A549 treated with AZD9567 at 1 μM for 4 hours (cell line): ENCODE results near the gene CAPN8. TPM values are rescaled to one million over a fixed set of nuclear protein-coding genes. Genes with fewer than 3 reads are reported as not detected.

Source experiments
- total RNA-seq: library from RNA; stranded (reverse); fragments of 200-300 nt; extraction: Qiagen RNA extraction; gene quantifications from 5 replicates; pipeline ENCODE4 v1.2.3, GENCODE V29; 2022; ENCODE audit not compliant: insufficient read depth

Gene CAPN8
- 0.77 to 1.2 TPM (median 0.84 TPM) in 4 of 5 replicates, not detected in the other for total RNA-seq

DNA sequence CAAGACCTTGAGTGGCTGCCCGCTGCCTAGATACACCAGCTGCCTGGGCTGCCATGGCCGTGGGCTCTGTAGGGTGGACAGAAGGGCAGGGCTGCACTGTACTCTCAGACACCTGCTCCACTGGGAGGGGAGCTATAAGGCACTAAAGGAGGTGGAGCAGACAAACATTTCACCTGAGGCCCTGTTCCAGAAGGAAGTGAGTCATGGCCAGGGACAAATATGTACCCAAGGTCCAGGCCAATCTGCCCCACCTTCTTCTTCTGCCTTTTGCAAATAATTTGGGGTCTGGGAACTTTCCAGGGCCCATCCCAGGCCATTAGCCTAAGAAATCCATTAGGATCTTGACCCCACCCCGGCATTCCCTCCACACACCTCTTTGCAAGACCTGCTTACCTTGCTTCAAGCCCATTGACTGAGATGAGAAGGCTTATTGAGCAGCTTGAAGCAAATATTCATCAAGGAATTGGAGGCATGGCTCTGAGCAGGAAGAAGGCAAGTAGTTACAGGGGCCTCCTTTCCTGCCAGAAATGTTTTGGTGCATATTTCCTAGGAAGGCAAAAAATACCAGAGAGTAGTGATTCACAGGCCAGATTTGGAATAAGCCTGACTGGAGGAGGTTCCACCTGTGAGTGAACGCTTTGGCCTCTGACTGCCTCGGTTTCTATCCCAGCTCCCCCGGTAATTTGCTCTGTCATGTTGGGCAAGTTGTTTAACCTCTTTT, at the start of gene CAPN8:
CAPN8 (minus strand) TSS at position 110 of the 721 bp plus-strand sequence; CDS start at position 55, 55 bp downstream.

DNA sequence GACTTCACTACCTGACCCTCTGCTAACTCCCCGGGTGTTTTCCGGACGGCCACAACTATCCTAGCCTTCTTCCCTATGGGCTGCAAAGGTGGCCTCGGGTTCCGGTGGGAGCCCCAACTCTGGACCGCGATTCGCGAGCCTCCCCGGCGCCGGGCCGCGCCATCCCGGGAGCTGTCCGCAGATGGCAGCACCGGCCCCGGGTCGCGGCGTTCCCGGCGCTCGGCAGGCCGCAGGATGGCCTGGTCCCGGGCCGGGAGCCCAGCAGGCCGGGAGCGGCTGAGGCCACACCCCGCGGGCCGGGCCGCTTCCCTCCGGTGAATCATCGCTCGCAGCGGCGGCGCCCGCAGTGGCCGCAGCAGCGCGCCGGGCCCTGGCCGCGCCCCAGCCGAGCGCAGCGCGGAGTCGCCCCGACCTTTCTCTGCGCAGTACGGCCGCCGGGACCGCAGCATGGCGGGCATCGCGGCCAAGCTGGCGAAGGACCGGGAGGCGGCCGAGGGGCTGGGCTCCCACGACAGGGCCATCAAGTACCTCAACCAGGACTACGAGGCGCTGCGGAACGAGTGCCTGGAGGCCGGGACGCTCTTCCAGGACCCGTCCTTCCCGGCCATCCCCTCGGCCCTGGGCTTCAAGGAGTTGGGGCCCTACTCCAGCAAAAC, 46.8 kb upstream of the CAPN8 start, which contains the start of gene CAPN2:
CAPN2 (plus strand) TSS at position 346 of the 656 bp plus-strand sequence; CDS start at position 448, 102 bp downstream.

Other genes with a start within 250 kb of the CAPN8 start
- gene CAPN2, start 46.8 kb upstream of the CAPN8 start, total RNA-seq: 388 to 421 TPM (median 403 TPM) in 5 replicates
- gene TP53BP2, start 180.2 kb upstream of the CAPN8 start, total RNA-seq: 20.5 to 33.7 TPM (median 23.8 TPM) in 5 replicates